Smooth muscle cell (in vitro differentiated cells): ENCODE data around the gene CLCNKA. TPM values are rescaled to one million over a fixed set of nuclear protein-coding genes. Genes with fewer than 3 reads are reported as not detected.

ENCODE experiments used
- DNase-seq: peaks from one replicate; lab custom pipeline; 2025; ENCODE audit not compliant: unreplicated experiment; lab: John Stamatoyannopoulos, UW
- H2AFZ ChIP-seq: fragments of 200-600 bp; sonication (generic); 2 replicates; pipeline ENCODE4 v1.6.0; 2016; ENCODE audit warnings: antibody characterized with exemption, low read depth, mild to moderate bottlenecking
- H3F3A ChIP-seq: fragments of 200-600 bp; sonication (generic); 2 replicates; pipeline ENCODE4 v1.6.0; 2017; ENCODE audit warnings: antibody characterized with exemption, low read depth
- H3K27ac ChIP-seq: fragments of 200-600 bp; sonication (generic); 2 replicates; pipeline ENCODE4 v1.5.1; 2016; ENCODE audit warnings: low read depth, mild to moderate bottlenecking
- H3K27me3 ChIP-seq: fragments of 200-600 bp; sonication (generic); 2 replicates; pipeline ENCODE4 v1.6.1; 2016; ENCODE audit warnings: low read depth, mild to moderate bottlenecking
- H3K36me3 ChIP-seq: fragments of 200-600 bp; sonication (generic); 2 replicates; pipeline ENCODE4 v1.5.1; 2016; ENCODE audit warnings: low read depth
- H3K4me1 ChIP-seq: fragments of 200-600 bp; sonication (generic); 2 replicates; pipeline ENCODE4 v1.5.1; 2016; ENCODE audit warnings: low read depth
- H3K4me2 ChIP-seq: fragments of 200-600 bp; sonication (generic); 2 replicates; pipeline ENCODE4 v1.6.0; 2016; ENCODE audit warnings: mild to moderate bottlenecking
- H3K4me3 ChIP-seq: fragments of 200-600 bp; sonication (generic); 2 replicates; pipeline ENCODE4 v1.5.1; 2016; ENCODE audit warnings: mild to moderate bottlenecking
- H3K79me2 ChIP-seq: fragments of 200-600 bp; sonication (generic); 2 replicates; pipeline ENCODE4 v1.6.0; 2016; ENCODE audit warnings: low read depth, mild to moderate bottlenecking
- H3K9ac ChIP-seq: fragments of 200-600 bp; sonication (generic); 2 replicates; pipeline ENCODE4 v1.6.0; 2016; ENCODE audit warnings: low read depth
- H3K9me3 ChIP-seq: fragments of 200-600 bp; sonication (generic); replicated peaks from 2 replicates; pipeline ENCODE4 v1.5.1; 2016; ENCODE audit warnings: low read depth
- H4K20me1 ChIP-seq: fragments of 200-600 bp; sonication (generic); 2 replicates; pipeline ENCODE4 v1.6.0; 2016; ENCODE audit warnings: low read depth
- WGBS: methylation state at CpG from one replicate; pipeline ENCODE4 v1.1.7; 2016; ENCODE audit warnings: low lambda C conversion rate; 5-methylcytosine and 5-hydroxymethylcytosine counted together
- polyA plus RNA-seq: library from polyadenylated mRNA; unstranded; fragments of >200 nt; fragmentation: Nextera tagmentation; extraction: Ambion mirVana; gene quantifications from 2 replicates; pipeline ENCODE4 v1.2.1, GENCODE V29; 2016
- total RNA-seq: library from RNA; depleted of rRNA; stranded (reverse); fragments of >200 nt; gene quantifications from 2 replicates; pipeline ENCODE4 v1.2.3, GENCODE V29; 2014
- TF ChIP-seq, protein P1 (sequence below): fragments of 200-600 bp; sonication (generic); IDR thresholded peaks from 2 replicates; pipeline ENCODE4 v1.5.1; 2017; ENCODE audit warnings: borderline replicate concordance, mild to moderate bottlenecking, antibody characterized with exemption; ENCODE audit not compliant: insufficient read depth, poor library complexity, severe bottlenecking

CLCNKA gene
- total and polyA plus RNA-seq, 2 experiments from 2014 or later, result 0.46 TPM; not detected in 1

DNA sequence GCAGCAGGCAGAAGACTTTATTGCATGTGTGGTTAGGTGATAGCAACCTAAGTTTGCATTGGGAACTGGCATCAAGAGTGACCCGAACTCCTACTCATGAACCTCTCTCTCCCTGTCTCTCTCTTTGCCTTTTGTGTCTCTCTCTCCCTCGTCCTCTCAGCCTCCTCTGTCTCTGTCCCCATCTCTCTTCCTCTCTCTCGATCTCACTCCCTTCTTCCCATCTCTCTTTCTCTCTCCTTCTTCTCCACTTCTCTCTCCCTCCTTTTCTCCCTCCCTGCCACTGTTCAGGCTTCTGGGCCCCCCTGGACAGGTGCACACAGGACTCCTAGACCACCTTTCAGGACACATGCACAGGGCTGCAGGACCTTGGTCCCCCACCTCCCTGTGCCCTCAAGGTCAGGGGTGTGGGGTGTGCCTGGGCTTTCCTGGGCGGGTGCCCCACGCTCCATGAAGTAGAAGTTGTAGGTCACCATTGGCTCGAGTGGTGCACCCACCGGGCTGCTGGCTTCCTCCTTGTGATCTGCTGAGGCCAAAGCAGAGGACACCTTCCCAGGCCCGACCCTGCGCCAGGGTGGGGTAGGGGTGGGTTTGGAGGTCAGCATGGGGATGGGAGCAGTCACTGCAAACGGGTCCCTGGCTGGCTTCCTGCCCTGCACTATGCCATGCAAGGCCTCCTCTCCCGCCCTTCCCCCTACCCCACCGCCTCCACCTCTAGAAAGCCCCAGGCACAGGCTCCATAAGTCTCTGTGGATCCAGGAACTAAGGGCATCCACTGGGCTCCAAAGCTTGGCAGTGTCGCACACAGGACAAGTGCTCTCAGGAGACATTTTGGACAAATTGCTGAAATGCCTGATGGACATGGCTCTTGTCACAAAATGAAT is 32.7 kb upstream of the CLCNKA start:
- no peaks in the 10 kb centered on the region for H3K79me2 ChIP-seq
- no peaks in the 10 kb centered on the region for H4K20me1 ChIP-seq
- no peaks in the 10 kb centered on the region for H3F3A ChIP-seq
- H3K4me1 ChIP-seq, result no peaks in the 10 kb centered on the region
- no peak overlapping the region for H3K4me3 ChIP-seq
- H3K36me3 ChIP-seq, result no peaks in the 10 kb centered on the region
- H3K9me3 ChIP-seq, result no peaks in the 10 kb centered on the region
- H2AFZ ChIP-seq, result no peak overlapping the region
- no peaks in the 10 kb centered on the region for H3K27me3 ChIP-seq
- TF ChIP-seq, protein P1, sequence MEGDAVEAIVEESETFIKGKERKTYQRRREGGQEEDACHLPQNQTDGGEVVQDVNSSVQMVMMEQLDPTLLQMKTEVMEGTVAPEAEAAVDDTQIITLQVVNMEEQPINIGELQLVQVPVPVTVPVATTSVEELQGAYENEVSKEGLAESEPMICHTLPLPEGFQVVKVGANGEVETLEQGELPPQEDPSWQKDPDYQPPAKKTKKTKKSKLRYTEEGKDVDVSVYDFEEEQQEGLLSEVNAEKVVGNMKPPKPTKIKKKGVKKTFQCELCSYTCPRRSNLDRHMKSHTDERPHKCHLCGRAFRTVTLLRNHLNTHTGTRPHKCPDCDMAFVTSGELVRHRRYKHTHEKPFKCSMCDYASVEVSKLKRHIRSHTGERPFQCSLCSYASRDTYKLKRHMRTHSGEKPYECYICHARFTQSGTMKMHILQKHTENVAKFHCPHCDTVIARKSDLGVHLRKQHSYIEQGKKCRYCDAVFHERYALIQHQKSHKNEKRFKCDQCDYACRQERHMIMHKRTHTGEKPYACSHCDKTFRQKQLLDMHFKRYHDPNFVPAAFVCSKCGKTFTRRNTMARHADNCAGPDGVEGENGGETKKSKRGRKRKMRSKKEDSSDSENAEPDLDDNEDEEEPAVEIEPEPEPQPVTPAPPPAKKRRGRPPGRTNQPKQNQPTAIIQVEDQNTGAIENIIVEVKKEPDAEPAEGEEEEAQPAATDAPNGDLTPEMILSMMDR, result no peak
- DNase-seq, result no peak
- 84% methylated on average over 10 of the region's 13 CpGs for WGBS
- H3K4me2 ChIP-seq, result no peak overlapping the region
- H3K27ac ChIP-seq, result no peak overlapping the region
- no peak overlapping the region for H3K9ac ChIP-seq

DNA sequence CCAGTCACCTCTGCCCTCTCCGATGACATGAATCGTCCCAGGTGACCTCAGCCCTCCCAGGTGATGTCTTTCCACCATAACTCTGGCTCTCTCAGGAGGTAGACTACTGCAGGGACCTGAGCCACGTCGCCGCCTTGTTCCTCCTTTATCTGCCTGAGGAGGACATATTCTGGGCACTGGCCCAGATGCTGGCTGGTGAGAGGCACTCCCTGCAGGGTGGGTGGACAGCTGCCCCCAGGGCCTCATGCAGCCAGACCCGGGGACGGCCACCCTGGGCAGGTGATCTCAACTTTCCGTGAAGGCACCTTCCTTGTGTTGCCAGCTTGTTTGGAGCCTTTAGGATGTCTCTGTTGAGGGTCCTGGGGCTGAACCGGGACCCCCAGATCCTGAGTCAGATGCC is 32.1 kb upstream of the CLCNKA start:
- Histone ChIP-seq H3K4me1 (no peaks in the 10 kb centered on the region), H3K4me3 (no peak overlapping the region), H3K9ac (no peak overlapping the region), H3K4me2 (no peak overlapping the region), H3F3A (no peaks in the 10 kb centered on the region), H3K27ac (no peak overlapping the region), H2AFZ (no peak overlapping the region), H4K20me1 (no peaks in the 10 kb centered on the region), H3K79me2 (no peaks in the 10 kb centered on the region), H3K9me3 (no peaks in the 10 kb centered on the region), H3K36me3 (no peaks in the 10 kb centered on the region), H3K27me3 (no peaks in the 10 kb centered on the region)
- DNase-seq, result no peak
- TF ChIP-seq, protein P1, result no peak
- WGBS, result 94% methylated on average over 9 of the region's 9 CpGs

DNA sequence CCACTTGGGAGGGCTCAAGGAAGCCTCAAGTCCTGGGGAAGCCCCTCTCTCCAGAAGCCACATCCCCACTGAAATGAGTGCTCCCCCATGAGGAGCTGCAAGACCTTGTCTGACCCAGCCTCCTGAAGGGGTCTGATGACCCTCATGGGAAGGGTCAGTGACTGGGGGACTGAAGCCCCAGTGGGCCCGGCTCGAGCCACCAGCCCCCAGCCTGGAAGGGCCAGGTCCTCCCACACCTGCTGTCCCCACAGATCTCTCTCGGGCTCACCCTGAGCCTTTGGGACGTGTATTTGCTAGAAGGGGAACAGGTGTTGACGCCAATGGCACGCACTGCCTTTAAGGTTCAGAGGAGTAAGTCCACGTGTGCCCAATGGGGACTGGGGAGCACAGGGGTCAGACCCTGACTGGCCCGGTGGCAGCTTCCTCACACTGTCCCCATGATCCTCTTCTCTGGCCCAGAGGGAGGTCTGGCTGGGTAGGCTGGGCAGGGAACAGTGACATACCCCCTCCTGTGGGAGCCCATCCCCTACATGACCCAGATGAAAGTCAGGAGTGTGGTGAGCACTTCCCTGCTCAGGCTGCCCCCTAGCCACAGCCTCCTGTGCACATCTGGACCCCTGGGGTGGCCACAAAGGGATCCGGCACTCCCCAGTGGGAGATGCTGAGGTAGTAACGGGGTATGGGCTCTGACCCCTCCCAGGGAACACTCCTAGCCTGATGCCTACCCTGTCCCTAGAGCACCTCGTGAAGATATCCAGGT is 30.2 kb upstream of the CLCNKA start:
- Histone ChIP-seq H4K20me1 (no peaks in the 10 kb centered on the region), H2AFZ (no peak overlapping the region), H3F3A (no peaks in the 10 kb centered on the region), H3K4me3 (no peak overlapping the region), H3K9me3 (no peaks in the 10 kb centered on the region), H3K27ac (no peak overlapping the region), H3K9ac (no peak overlapping the region), H3K27me3 (no peaks in the 10 kb centered on the region), H3K36me3 (no peaks in the 10 kb centered on the region), H3K4me1 (no peaks in the 10 kb centered on the region), H3K79me2 (no peaks in the 10 kb centered on the region), H3K4me2 (no peak overlapping the region)
- 88% methylated on average over 11 of the region's 11 CpGs for WGBS
- TF ChIP-seq, protein P1, result no peak
- no peak for DNase-seq
